BJ (cell line): ENCODE measurements around the gene GDI1. TPM values are rescaled to one million over a fixed set of nuclear protein-coding genes. Genes with fewer than 3 reads are reported as not detected.
"Not testable (repeated sequence)": the region's sequence is repeated elsewhere in the genome, so short reads cannot be mapped to it uniquely, and the experiment has no call there.

Experiments used
- CTCF ChIA-PET: fragments of 350-600 bp; formaldehyde crosslinking; extraction: SDS; loops from one replicate; lab custom pipeline; 2021; ENCODE audit warnings: antibody characterized with exemption, inconsistent platforms; lab: Yijun Ruan, JAX
- POLR2A ChIA-PET: fragments of 300-600 bp; sonication (Branson Sonifier 250); formaldehyde crosslinking; extraction: SDS; loops from one replicate; lab custom pipeline; 2021; ENCODE audit warnings: antibody characterized with exemption; lab: Charles Lee
- DNase-seq: peaks from one replicate; pipeline ENCODE4 v3.0.0-alpha.2; 2011; ENCODE audit warnings: low read depth
- H3K27me3 ChIP-seq: 2 replicates; pipeline ENCODE4 v1.6.0; 2011; ENCODE audit warnings: low read length; ENCODE audit not compliant: control insufficient read depth, insufficient read depth
- H3K36me3 ChIP-seq: 2 replicates; pipeline ENCODE4 v1.5.1; 2011; ENCODE audit warnings: low read length; ENCODE audit not compliant: control insufficient read depth, insufficient read depth
- H3K4me3 ChIP-seq: 2 replicates; pipeline ENCODE4 v1.5.1; 2011; ENCODE audit warnings: low read depth, mild to moderate bottlenecking, control low read depth, low read length
- polyA plus RNA-seq: library from polyadenylated mRNA; depleted of rRNA; stranded (reverse); fragments of >200 nt; gene quantifications from 2 replicates; pipeline ENCODE4 v1.2.3, GENCODE V29; 2011
- TF ChIP-seq, protein P1 (sequence below): IDR thresholded peaks from 2 replicates; pipeline ENCODE4 v1.5.1; 2011; ENCODE audit warnings: low read depth, mild to moderate bottlenecking, control low read depth, inconsistent platforms, low read length, moderate library complexity; ENCODE audit not compliant: insufficient read depth

GDI1 gene
- polyA plus RNA-seq, 1 experiment, result 216 TPM

GRCh38 chrX:154397888-154398667 lies 38.9 kb upstream of the GDI1 start, which contains the start of gene RPL10:
Gene RPL10, plus strand, starts transcription at chrX:154398377. Its CDS starts 143 bp downstream, at chrX:154398520.
- ChIA-PET POLR2A (interaction anchor here (1.6 kb wide), 1 partner anchor 27 kb away, joined by 4 read pairs; no protein-coding TSS in a partner anchor), CTCF (interaction anchor here (1.0 to 2.7 kb wide), 7 partner anchors 12 to 133 kb away, joined by 3 to 16 read pairs (median 6); partner anchors contain the start of genes ATP6AP1, EMD and FLNA)
- TF ChIP-seq, protein P1, sequence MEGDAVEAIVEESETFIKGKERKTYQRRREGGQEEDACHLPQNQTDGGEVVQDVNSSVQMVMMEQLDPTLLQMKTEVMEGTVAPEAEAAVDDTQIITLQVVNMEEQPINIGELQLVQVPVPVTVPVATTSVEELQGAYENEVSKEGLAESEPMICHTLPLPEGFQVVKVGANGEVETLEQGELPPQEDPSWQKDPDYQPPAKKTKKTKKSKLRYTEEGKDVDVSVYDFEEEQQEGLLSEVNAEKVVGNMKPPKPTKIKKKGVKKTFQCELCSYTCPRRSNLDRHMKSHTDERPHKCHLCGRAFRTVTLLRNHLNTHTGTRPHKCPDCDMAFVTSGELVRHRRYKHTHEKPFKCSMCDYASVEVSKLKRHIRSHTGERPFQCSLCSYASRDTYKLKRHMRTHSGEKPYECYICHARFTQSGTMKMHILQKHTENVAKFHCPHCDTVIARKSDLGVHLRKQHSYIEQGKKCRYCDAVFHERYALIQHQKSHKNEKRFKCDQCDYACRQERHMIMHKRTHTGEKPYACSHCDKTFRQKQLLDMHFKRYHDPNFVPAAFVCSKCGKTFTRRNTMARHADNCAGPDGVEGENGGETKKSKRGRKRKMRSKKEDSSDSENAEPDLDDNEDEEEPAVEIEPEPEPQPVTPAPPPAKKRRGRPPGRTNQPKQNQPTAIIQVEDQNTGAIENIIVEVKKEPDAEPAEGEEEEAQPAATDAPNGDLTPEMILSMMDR, result no peak
- peak; percentile 82 for DNase-seq
- peak within 1 kb of the TSS; percentile 81 for H3K4me3 ChIP-seq
- H3K36me3 ChIP-seq, result peaks cover 12% of the 10 kb centered on the region
- H3K27me3 ChIP-seq, result no peaks in the 10 kb centered on the region

DNA sequence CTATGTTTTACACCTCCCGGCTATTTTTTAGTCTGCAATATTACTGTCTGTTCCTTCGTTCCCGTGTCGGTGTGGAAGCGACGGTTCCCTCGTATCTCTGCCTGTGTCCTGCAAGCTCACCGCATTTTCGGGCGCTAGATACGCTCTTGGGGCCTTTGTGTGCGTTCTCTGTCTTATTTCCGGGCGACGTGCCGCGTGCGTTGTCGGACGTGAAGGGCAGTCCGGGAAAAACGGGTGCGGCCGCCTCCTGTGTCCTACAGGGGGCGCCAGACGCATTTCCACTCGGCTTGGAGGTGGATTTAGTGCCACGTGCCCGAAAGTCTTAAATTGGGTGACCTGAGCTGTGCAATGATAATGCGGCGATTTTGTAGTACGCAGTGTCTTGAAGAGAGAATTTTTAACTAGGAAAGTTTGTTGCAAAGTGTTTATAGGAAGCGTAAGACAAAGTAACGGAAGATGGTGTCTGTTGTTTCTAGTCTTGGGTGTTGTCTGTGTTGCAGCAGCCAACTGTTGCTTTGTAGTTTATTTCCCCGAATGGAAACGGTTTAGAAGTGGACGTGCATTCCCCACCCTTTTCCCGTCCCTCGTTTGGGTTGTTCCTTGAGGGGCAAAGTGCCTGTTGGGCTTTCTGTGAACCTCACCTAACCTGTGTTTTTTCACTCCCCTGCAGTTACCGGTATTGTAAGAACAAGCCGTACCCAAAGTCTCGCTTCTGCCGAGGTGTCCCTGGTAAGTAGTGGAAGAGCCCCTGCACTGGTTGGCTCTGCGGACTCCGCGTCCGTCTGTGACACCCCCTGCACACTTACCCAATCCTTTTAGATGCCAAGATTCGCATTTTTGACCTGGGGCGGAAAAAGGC lies 38.1 kb upstream of the GDI1 start:
- POLR2A ChIA-PET, result interaction anchor here (1.6 kb wide), 1 partner anchor 28 kb away, joined by 4 read pairs; no protein-coding TSS in a partner anchor

DNA sequence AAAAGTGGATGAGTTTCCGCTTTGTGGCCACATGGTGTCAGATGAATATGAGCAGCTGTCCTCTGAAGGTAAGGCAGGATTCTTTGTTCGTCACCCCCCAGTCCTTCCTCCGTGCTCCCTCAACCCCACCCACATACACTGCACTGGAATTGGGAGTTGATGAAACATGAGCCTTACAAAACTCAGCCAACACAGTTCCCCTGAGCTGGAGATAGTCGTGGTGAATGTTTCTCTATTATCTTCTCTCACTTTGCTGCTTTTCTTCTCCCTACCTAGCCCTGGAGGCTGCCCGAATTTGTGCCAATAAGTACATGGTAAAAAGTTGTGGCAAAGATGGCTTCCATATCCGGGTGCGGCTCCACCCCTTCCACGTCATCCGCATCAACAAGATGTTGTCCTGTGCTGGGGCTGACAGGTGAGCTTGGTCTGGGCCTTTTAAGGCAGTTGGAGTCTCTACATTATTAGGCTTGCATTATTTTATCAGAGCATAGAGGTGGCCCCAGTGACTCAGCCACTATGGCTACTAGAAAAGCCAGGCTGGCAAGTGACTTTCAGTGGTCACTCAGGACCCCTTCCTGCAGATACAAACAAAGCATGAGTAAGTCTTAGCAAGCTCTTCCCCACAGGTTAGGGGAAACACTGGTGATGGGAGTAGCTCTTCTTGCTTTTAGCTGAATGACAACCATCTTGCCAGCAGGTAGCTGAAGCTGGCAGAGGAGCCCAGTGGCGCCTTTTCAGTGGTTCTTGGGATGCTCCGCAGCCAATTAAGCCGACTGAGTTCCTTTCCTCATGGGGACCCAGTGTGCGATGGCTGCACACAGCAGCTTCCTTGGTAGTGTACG lies 37.2 kb upstream of the GDI1 start:
- POLR2A ChIA-PET, result no interaction called here
- CTCF ChIA-PET, result interaction anchor here (1.2 to 1.9 kb wide), 5 partner anchors 10 to 74 kb away, joined by 3 to 7 read pairs (median 4); partner anchors contain the start of gene ATP6AP1
- DNase-seq, result no peak
- peaks cover 12% of the 10 kb centered on the region for H3K36me3 ChIP-seq
- no peaks in the 10 kb centered on the region for H3K27me3 ChIP-seq
- H3K4me3 ChIP-seq, result peak overlapping the region; percentile 81
- TF ChIP-seq, protein P1, result no peak

More for the DNA sequence above, 38.1 kb upstream of the GDI1 start:
- Histone ChIP-seq H3K4me3 (peak overlapping the region; percentile 81), H3K36me3 (peaks cover 12% of the 10 kb centered on the region), H3K27me3 (no peaks in the 10 kb centered on the region)
- CTCF ChIA-PET, result interaction anchor here (0.7 to 2.7 kb wide), 9 partner anchors 11 to 133 kb away, joined by 3 to 16 read pairs (median 4); partner anchors contain the start of genes ATP6AP1, EMD and FLNA
- TF ChIP-seq, protein P1, result peak; percentile 78
- no peak for DNase-seq

GRCh38 chrX:154400369-154400817 lies 36.6 kb upstream of the GDI1 start:
- POLR2A ChIA-PET, H3K4me3 ChIP-seq: not testable (repeated sequence)

More at GRCh38 chrX:154400369-154400817, 36.6 kb upstream of the GDI1 start:
- H3K36me3 ChIP-seq, result peaks cover 12% of the 10 kb centered on the region
- DNase-seq, H3K27me3 ChIP-seq: not testable (repeated sequence)
- CTCF ChIA-PET, result interaction anchor here (1.2 kb wide), 1 partner anchor 29 kb away, joined by 5 read pairs; no protein-coding TSS in a partner anchor
